SK-N-SH treated with all-trans-retinoic acid at 6 μM for 48 hours (cell line): ENCODE results near the gene STK40.

Source experiments
- ATAC-seq: fragments of 200-7000 bp; cut with Tn5 transposase; 3 replicates; pipeline ENCODE4 v1.9.1; 2020; ENCODE audit warnings: mild to moderate bottlenecking, moderate library complexity
- ARNTL ChIP-seq: fragments of 450-650 bp; formaldehyde crosslinking; IDR thresholded peaks from 2 replicates; pipeline ENCODE4 v1.5.0; 2020; ENCODE audit warnings: low read depth, mild to moderate bottlenecking, moderate library complexity, borderline replicate concordance
- BACH2 ChIP-seq: fragments of 250-450 bp; sonication (Bioruptor Pico); IDR thresholded peaks from 2 replicates; pipeline ENCODE4 v1.9.0; 2021; ENCODE audit warnings: mild to moderate bottlenecking, borderline replicate concordance
- CSDC2 ChIP-seq: fragments of 250-450 bp; sonication (Bioruptor Pico); IDR thresholded peaks from 2 replicates; pipeline ENCODE4 v1.5.0; 2020; ENCODE audit warnings: mild to moderate bottlenecking, moderate library complexity
- ESRRG ChIP-seq: fragments of 250-450 bp; sonication (Bioruptor Pico); IDR thresholded peaks from 2 replicates; pipeline ENCODE4 v1.6.1; 2021; ENCODE audit warnings: mild to moderate bottlenecking
- ISL1 ChIP-seq: fragments of 250-450 bp; sonication (Bioruptor Pico); IDR thresholded peaks from 2 replicates; pipeline ENCODE4 v2.1.2; 2022; ENCODE audit warnings: mild to moderate bottlenecking, moderate library complexity
- OSR1 ChIP-seq: fragments of 250-450 bp; sonication (Bioruptor Pico); IDR thresholded peaks from 2 replicates; pipeline ENCODE4 v1.8.0; 2022; ENCODE audit warnings: moderate library complexity, mild to moderate bottlenecking, inconsistent platforms
- POU6F1 ChIP-seq: fragments of 250-450 bp; sonication (Bioruptor Pico); IDR thresholded peaks from 2 replicates; pipeline ENCODE4 v1.8.0; 2021; ENCODE audit warnings: low read depth, mild to moderate bottlenecking, moderate library complexity, borderline replicate concordance
- PPARA ChIP-seq: fragments of 250-450 bp; sonication (Bioruptor Pico); IDR thresholded peaks from 2 replicates; pipeline ENCODE4 v1.5.0; 2020; ENCODE audit warnings: mild to moderate bottlenecking, borderline replicate concordance
- RARB ChIP-seq: fragments of 250-450 bp; sonication (Bioruptor Pico); IDR thresholded peaks from 2 replicates; pipeline ENCODE4 v1.8.0; 2021; ENCODE audit warnings: mild to moderate bottlenecking, moderate library complexity
- SNAI2 ChIP-seq: fragments of 250-450 bp; sonication (Bioruptor Pico); IDR thresholded peaks from 2 replicates; pipeline ENCODE4 v1.5.0; 2020; ENCODE audit warnings: mild to moderate bottlenecking, moderate library complexity
- TCF4 ChIP-seq: fragments of 250-450 bp; sonication (Bioruptor Pico); IDR thresholded peaks from 2 replicates; pipeline ENCODE4 v1.8.0; 2021; ENCODE audit warnings: mild to moderate bottlenecking, moderate library complexity, borderline replicate concordance
- TOX ChIP-seq: fragments of 250-450 bp; sonication (Bioruptor Pico); IDR thresholded peaks from 2 replicates; pipeline ENCODE4 v1.8.0; 2021; ENCODE audit warnings: mild to moderate bottlenecking, moderate library complexity, borderline replicate concordance
- ZC3H10 ChIP-seq: fragments of 250-450 bp; sonication (Bioruptor Pico); IDR thresholded peaks from 2 replicates; pipeline ENCODE4 v1.5.1; 2021; ENCODE audit warnings: mild to moderate bottlenecking, moderate library complexity
- ZFP3 ChIP-seq: fragments of 250-450 bp; sonication (Bioruptor Pico); IDR thresholded peaks from 2 replicates; pipeline ENCODE4 v1.5.0; 2020; ENCODE audit warnings: mild to moderate bottlenecking, moderate library complexity
- ZFP30 ChIP-seq: fragments of 450-650 bp; formaldehyde crosslinking; IDR thresholded peaks from 2 replicates; pipeline ENCODE4 v1.5.0; 2022; ENCODE audit warnings: mild to moderate bottlenecking, moderate library complexity
- ZNF565 ChIP-seq: fragments of 450-650 bp; formaldehyde crosslinking; conservative IDR thresholded peaks from 2 replicates; pipeline ENCODE4 v1.5.0; 2020; ENCODE audit warnings: low read depth, mild to moderate bottlenecking, moderate library complexity
- ZNF70 ChIP-seq: fragments of 450-650 bp; formaldehyde crosslinking; IDR thresholded peaks from 2 replicates; pipeline ENCODE4 v1.5.0; 2020; ENCODE audit warnings: mild to moderate bottlenecking, moderate library complexity
- TF ChIP-seq, protein P1 (sequence below): fragments of 250-450 bp; sonication (Bioruptor Pico); IDR thresholded peaks from 2 replicates; pipeline ENCODE4 v1.5.1; 2021; ENCODE audit warnings: mild to moderate bottlenecking, moderate library complexity
- TF ChIP-seq, protein P2 (sequence below): fragments of 250-450 bp; sonication (Bioruptor Pico); IDR thresholded peaks from 2 replicates; pipeline ENCODE4 v1.5.0; 2020; ENCODE audit warnings: mild to moderate bottlenecking, moderate library complexity

Gene STK40

GRCh38 chr1:36420409-36420808 is 34.7 kb upstream of the STK40 start:
- no peak for ATAC-seq
- TF ChIP-seq RARB = no peak
- TF ChIP-seq, protein P1, sequence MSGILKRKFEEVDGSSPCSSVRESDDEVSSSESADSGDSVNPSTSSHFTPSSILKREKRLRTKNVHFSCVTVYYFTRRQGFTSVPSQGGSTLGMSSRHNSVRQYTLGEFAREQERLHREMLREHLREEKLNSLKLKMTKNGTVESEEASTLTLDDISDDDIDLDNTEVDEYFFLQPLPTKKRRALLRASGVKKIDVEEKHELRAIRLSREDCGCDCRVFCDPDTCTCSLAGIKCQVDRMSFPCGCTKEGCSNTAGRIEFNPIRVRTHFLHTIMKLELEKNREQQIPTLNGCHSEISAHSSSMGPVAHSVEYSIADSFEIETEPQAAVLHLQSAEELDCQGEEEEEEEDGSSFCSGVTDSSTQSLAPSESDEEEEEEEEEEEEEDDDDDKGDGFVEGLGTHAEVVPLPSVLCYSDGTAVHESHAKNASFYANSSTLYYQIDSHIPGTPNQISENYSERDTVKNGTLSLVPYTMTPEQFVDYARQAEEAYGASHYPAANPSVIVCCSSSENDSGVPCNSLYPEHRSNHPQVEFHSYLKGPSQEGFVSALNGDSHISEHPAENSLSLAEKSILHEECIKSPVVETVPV = no peak
- TF ChIP-seq ZC3H10 = no peak
- no peak for TF ChIP-seq PPARA (CRISPR knock-in tag)
- TF ChIP-seq OSR1 (CRISPR knock-in tag) = no peak
- TF ChIP-seq, protein P2, sequence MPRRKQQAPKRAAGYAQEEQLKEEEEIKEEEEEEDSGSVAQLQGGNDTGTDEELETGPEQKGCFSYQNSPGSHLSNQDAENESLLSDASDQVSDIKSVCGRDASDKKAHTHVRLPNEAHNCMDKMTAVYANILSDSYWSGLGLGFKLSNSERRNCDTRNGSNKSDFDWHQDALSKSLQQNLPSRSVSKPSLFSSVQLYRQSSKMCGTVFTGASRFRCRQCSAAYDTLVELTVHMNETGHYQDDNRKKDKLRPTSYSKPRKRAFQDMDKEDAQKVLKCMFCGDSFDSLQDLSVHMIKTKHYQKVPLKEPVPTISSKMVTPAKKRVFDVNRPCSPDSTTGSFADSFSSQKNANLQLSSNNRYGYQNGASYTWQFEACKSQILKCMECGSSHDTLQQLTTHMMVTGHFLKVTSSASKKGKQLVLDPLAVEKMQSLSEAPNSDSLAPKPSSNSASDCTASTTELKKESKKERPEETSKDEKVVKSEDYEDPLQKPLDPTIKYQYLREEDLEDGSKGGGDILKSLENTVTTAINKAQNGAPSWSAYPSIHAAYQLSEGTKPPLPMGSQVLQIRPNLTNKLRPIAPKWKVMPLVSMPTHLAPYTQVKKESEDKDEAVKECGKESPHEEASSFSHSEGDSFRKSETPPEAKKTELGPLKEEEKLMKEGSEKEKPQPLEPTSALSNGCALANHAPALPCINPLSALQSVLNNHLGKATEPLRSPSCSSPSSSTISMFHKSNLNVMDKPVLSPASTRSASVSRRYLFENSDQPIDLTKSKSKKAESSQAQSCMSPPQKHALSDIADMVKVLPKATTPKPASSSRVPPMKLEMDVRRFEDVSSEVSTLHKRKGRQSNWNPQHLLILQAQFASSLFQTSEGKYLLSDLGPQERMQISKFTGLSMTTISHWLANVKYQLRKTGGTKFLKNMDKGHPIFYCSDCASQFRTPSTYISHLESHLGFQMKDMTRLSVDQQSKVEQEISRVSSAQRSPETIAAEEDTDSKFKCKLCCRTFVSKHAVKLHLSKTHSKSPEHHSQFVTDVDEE (CRISPR knock-in tag) = no peak
- no peak for TF ChIP-seq ESRRG (CRISPR knock-in tag)
- no peak for TF ChIP-seq POU6F1 (CRISPR knock-in tag)
- TF ChIP-seq ZNF565 (CRISPR knock-in tag) = no peak
- TF ChIP-seq ZFP3 (CRISPR knock-in tag) = no peak
- TF ChIP-seq ISL1 (CRISPR knock-in tag) = no peak
- TF ChIP-seq ARNTL (CRISPR knock-in tag) = no peak
- no peak for TF ChIP-seq ZFP30 (CRISPR knock-in tag)

DNA sequence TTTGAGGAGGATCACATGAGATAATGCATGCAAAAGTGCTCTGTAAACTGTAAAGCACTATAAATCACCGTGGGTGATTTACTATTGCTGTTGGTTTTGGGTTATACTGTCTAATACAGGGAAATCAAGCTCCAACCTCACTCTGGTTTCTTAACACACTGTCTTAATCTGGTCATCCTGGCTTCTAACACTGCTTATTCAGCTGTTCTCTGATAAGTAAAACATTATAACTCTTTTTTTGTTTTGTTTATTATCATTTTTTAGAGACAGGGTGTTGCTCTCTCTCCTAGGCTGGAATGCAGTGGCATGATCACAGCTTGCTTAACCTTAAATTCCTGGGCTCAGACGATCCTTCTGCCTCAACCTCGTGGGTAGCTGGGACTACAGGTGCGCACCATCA is 33.8 kb upstream of the STK40 start:
- TF ChIP-seq ESRRG (CRISPR knock-in tag) (no peak), TOX (no peak), OSR1 (CRISPR knock-in tag) (no peak), ISL1 (CRISPR knock-in tag) (no peak), CSDC2 (CRISPR knock-in tag) (no peak), SNAI2 (CRISPR knock-in tag) (no peak), BACH2 (CRISPR knock-in tag) (no peak), ZC3H10 (no peak), ZFP30 (CRISPR knock-in tag) (no peak), ARNTL (CRISPR knock-in tag) (no peak), ZFP3 (CRISPR knock-in tag) (no peak), ZNF70 (CRISPR knock-in tag) (no peak), TCF4 (CRISPR knock-in tag) (no peak), POU6F1 (CRISPR knock-in tag) (no peak)
- TF ChIP-seq, protein P2 (CRISPR knock-in tag) = no peak
- TF ChIP-seq, protein P1 = no peak
- TF ChIP-seq, all 23 proteins: peak for 0
- no peak for ATAC-seq
